ENCODE measurements around the gene KIF20B. TPM values are rescaled to one million over a fixed set of nuclear protein-coding genes. Genes with fewer than 3 reads are reported as not detected.

KIF20B gene
- polyA plus RNA-seq, 1 donor (not counting 4 experiments of a cell fraction or from before 2014, with no cell fraction given) = 9.2 TPM

- H3K36me3 ChIP-seq (ENCODE audit: control insufficient read depth in 2 of 2, extremely low read depth in 1 of 2, insufficient read depth in 2 of 2, low read length in 2 of 2) = no peaks in the 10 kb centered on the region
- no peaks in the 10 kb centered on the region for H3K9me1 ChIP-seq (ENCODE audit: control insufficient read depth, extremely low read depth, insufficient read depth, low read length)
- no peak overlapping the region for H3K27ac ChIP-seq (ENCODE audit: control insufficient read depth, insufficient read depth, low read length)
- no peak for DNase-seq (ENCODE audit: low read depth, low spot score)
- dilution Hi-C loops (cut with MboI; ENCODE audit: extremely low pct_ligation_motif_present, low sequenced_read_pairs) = no loop called here
- no peaks in the 10 kb centered on the region for H3K9me3 ChIP-seq (ENCODE audit: control insufficient read depth, low read depth, low read length)
- no peak overlapping the region for H2AFZ ChIP-seq (ENCODE audit: control insufficient read depth, low read length)
- peak; percentile 20 for FAIRE-seq
- no peak overlapping the region for H3K4me3 ChIP-seq (ENCODE audit: control insufficient read depth in 2 of 3, extremely low read depth in 1 of 3, insufficient read depth in 2 of 3, low read depth in 1 of 3, low read length in 3 of 3)
- no peak overlapping the region for H3K9ac ChIP-seq (ENCODE audit: control insufficient read depth, extremely low read depth, insufficient read depth, low read length)
- H3K4me1 ChIP-seq (ENCODE audit: control insufficient read depth, extremely low read depth, insufficient read depth, low read length) = peaks cover 6% of the 10 kb centered on the region
- H3K79me2 ChIP-seq (ENCODE audit: control insufficient read depth, insufficient read depth, low read length) = no peaks in the 10 kb centered on the region
- H4K20me1 ChIP-seq (ENCODE audit: control insufficient read depth, extremely low read depth, insufficient read depth, low read length) = no peaks in the 10 kb centered on the region
- H3K4me2 ChIP-seq (ENCODE audit: control insufficient read depth, extremely low read depth, insufficient read depth, low read depth, low read length) = no peak overlapping the region
- H3K27me3 ChIP-seq (ENCODE audit: control insufficient read depth, extremely low read depth, insufficient read depth, low read length) = no peaks in the 10 kb centered on the region
- TF ChIP-seq EZH2 (IDR thresholded peaks at IDR 0.05; ENCODE audit: low read length) = no peak
- no peak for TF ChIP-seq CTCF (optimal IDR thresholded peaks at IDR 0.05 in 1 of 3, IDR thresholded peaks at IDR 0.05 in 1 of 3, conservative IDR thresholded peaks at IDR 0.05 in 1 of 3; ENCODE audit: extremely low read depth in 1 of 3, insufficient read depth in 2 of 3, low read length in 3 of 3)
Observed at GRCh38 chr10:89683883-89684282, 17.5 kb upstream of the KIF20B start.

DNA sequence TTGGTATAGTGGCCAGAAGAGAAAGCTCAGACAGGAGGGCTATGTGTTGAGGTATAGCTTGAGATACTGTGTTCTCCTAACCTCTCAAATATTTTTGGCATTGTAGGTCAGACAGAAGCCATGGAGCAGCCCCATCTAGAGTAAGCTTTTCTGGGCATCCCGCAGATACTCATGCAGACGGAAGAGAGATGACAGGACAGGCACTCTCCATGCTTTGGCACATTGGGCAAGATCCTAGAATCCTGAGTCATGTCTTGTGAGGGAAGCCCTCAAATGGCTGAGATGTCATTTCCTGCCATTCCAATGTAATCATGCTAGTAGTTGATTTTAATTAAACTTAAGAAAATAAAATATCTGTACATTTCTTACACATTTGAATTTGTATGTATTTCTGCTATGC is 16.8 kb upstream of the KIF20B start:
- dilution Hi-C loops (cut with MboI; ENCODE audit: extremely low pct_ligation_motif_present, low sequenced_read_pairs) = no loop called here
- H3K36me3 ChIP-seq (ENCODE audit: control insufficient read depth in 2 of 2, extremely low read depth in 1 of 2, insufficient read depth in 2 of 2, low read length in 2 of 2) = no peaks in the 10 kb centered on the region

More for the DNA sequence above, 16.8 kb upstream of the KIF20B start:
- Histone ChIP-seq H3K4me1 (ENCODE audit: control insufficient read depth, extremely low read depth, insufficient read depth, low read length) (peaks cover 6% of the 10 kb centered on the region), H3K9me1 (ENCODE audit: control insufficient read depth, extremely low read depth, insufficient read depth, low read length) (no peaks in the 10 kb centered on the region), H3K27me3 (ENCODE audit: control insufficient read depth, extremely low read depth, insufficient read depth, low read length) (no peaks in the 10 kb centered on the region), H3K4me2 (ENCODE audit: control insufficient read depth, extremely low read depth, insufficient read depth, low read depth, low read length) (no peak overlapping the region), H3K27ac (ENCODE audit: control insufficient read depth, insufficient read depth, low read length) (no peak overlapping the region), H3K4me3 (ENCODE audit: control insufficient read depth in 2 of 3, extremely low read depth in 1 of 3, insufficient read depth in 2 of 3, low read depth in 1 of 3, low read length in 3 of 3) (no peak overlapping the region), H2AFZ (ENCODE audit: control insufficient read depth, low read length) (no peak overlapping the region), H3K9ac (ENCODE audit: control insufficient read depth, extremely low read depth, insufficient read depth, low read length) (no peak overlapping the region), H3K9me3 (ENCODE audit: control insufficient read depth, low read depth, low read length) (no peaks in the 10 kb centered on the region), H3K79me2 (ENCODE audit: control insufficient read depth, insufficient read depth, low read length) (no peaks in the 10 kb centered on the region), H4K20me1 (ENCODE audit: control insufficient read depth, extremely low read depth, insufficient read depth, low read length) (no peaks in the 10 kb centered on the region)
- DNase-seq (ENCODE audit: low read depth, low spot score) (no peak), FAIRE-seq (peak; percentile 20)
- TF ChIP-seq EZH2 (IDR thresholded peaks at IDR 0.05; ENCODE audit: low read length) = no peak
- no peak for TF ChIP-seq CTCF (optimal IDR thresholded peaks at IDR 0.05 in 1 of 3, IDR thresholded peaks at IDR 0.05 in 1 of 3, conservative IDR thresholded peaks at IDR 0.05 in 1 of 3; ENCODE audit: extremely low read depth in 1 of 3, insufficient read depth in 2 of 3, low read length in 3 of 3)

All from keratinocyte (primary cell).